Muscle of leg (tissue), 11 donors: ENCODE measurements around the gene NCF4. TPM values are rescaled to one million over a fixed set of nuclear protein-coding genes. Genes with fewer than 3 reads are reported as not detected.
A peak's percentile ranks its signal among the peaks of the same experiment; 100 is the strongest.

Experiments used
- DNase-seq: peaks from one replicate; pipeline ENCODE4 v3.0.0; 2013
- H3K27ac ChIP-seq: one replicate; pipeline ENCODE4 v1.5.1; 2013; ENCODE audit warnings: mild to moderate bottlenecking, low read length, control low read depth
- H3K27me3 ChIP-seq: one replicate; pipeline ENCODE4 v1.6.1; 2013; ENCODE audit warnings: low read length; ENCODE audit not compliant: control insufficient read depth, insufficient read depth
- H3K36me3 ChIP-seq: one replicate; pipeline ENCODE4 v1.6.1; 2013; ENCODE audit warnings: low read length; ENCODE audit not compliant: control insufficient read depth, insufficient read depth
- H3K4me1 ChIP-seq: one replicate; pipeline ENCODE4 v1.6.1; 2013; ENCODE audit warnings: low read length; ENCODE audit not compliant: control insufficient read depth, insufficient read depth
- H3K4me3 ChIP-seq: one replicate; pipeline ENCODE4 v1.5.1; 2013; ENCODE audit warnings: low read length, control low read depth
- H3K9me3 ChIP-seq: replicated peaks from 2 replicates; pipeline ENCODE4 v1.6.1; 2013; ENCODE audit warnings: low read depth, low read length; ENCODE audit not compliant: control insufficient read depth
- WGBS: methylation state at CpG from one replicate; pipeline ENCODE4 v1.1.5; 2013; ENCODE audit warnings: missing lambda C conversion rate; ENCODE audit not compliant: insufficient coverage; 5-methylcytosine and 5-hydroxymethylcytosine counted together
- polyA plus RNA-seq, 8 donors: library from polyadenylated mRNA; unstranded; fragments of 120-200 nt; gene quantifications; one replicate each; pipeline versions ENCODE4 v1.2.1 to v1.2.3, GENCODE V29; 2013; ENCODE audit warnings: inconsistent platforms in 1 of 8, low replicate concordance in 1 of 8; ENCODE audit not compliant: insufficient read length in 8 of 8, insufficient read depth in 1 of 8
- total RNA-seq: library from RNA; stranded (reverse); fragments of 120-200 nt; gene quantifications from one replicate; pipeline ENCODE4 v1.2.4, GENCODE V29; 2013

The NCF4 gene
- total and polyA plus RNA-seq, 9 donors: 3.7 to 6.2 (median 4.8) TPM

DNA sequence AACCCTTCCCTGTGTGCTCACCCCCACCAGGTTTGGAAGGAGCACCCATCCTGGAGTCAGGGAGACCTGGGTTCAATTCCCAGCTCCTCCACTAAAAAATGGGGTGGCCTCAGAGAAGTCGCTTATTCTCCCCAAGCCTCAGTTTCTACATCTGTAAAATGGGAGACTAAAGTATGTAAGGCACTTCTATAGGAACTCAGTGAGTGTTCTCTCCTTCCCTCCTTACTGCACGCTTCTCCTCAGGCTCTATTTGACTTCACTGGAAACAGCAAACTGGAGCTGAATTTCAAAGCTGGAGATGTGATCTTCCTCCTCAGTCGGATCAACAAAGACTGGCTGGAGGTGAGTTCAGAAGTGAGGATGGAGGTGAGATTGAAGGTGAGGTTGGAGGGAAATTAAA, 11.3 kb downstream of the NCF4 start:
- WGBS: 100% methylated on average over 1 of the region's 3 CpGs
- peaks cover 21% of the 10 kb centered on the region for H3K27me3 ChIP-seq
- H3K36me3 ChIP-seq: no peaks in the 10 kb centered on the region
- DNase-seq: no peak
- peaks cover 8% of the 10 kb centered on the region for H3K4me1 ChIP-seq
- H3K4me3 ChIP-seq: no peak overlapping the region
- no peaks in the 10 kb centered on the region for H3K9me3 ChIP-seq
- H3K27ac ChIP-seq: no peak overlapping the region

DNA sequence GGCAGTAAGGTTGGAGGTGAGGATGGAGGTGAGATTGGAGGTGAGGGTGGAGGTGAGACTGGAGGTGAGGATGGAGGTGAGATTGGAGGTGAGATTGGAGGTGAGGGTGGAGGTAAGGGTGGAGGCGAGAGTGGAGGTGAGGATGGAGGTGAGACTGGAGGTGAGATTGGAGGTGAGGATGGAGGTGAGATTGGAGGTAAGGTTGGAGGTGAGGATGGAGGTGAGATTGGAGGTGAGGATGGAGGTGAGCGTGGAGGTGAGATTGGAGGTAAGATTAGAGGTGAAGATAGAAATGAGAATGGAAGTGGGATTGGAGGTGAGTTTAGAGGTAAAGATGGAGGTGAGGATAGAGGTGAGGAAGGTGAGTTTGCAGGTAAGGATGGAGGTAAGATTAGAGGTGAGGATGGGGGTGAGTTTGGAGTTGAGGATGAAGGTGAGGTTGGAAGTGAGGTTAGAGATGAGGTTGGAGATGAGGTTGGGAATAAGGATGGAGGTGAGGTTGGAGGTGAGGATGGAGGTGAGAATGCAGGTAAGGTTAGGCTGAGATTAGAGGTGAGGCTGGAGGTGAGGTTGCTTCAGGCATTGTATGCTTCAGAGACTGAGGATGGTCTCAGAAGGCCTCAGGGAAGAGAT, 12.2 kb downstream of the NCF4 start:
- Histone ChIP-seq H3K27me3 (peaks cover 21% of the 10 kb centered on the region), H3K4me1 (peaks cover 8% of the 10 kb centered on the region), H3K27ac (no peak overlapping the region), H3K36me3 (no peaks in the 10 kb centered on the region), H3K9me3 (no peaks in the 10 kb centered on the region), H3K4me3 (no peak overlapping the region)
- WGBS: 100% methylated on average over 2 of the region's 2 CpGs
- DNase-seq: no peak

DNA sequence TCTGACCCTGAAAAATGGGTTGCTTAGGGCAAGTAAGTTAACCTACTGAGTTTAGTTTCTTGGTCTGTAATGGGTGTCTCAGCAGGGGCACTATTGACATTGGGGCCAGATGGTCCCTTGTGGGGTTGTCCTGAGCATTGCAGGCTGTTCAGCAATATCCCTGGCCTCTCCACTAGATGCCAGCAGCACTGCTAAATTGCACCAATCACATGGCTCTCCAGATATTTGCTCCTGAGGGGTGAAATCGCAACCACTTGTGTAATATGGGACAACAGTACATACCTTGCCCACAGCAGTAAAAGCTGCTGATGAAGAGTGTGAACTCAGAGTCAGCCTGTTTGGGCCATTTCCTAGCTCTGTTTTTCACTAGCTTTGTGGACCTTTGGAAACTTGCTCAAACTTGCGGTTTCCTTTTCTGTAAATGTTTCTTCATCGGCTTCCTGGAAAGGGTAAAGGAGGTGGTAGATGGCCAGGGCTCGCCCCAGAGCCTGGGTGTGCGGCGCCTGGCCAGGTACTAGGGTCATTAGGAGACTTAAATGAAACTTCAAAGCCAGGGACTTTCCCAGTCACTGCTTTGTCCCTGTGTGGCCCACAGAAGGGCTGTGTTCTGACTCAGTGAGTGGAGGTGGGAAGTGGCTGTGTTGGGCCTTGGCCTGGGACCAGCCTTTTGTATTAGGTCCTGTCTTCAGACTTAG, 13.0 kb downstream of the NCF4 start:
- Histone ChIP-seq H3K4me3 (no peak overlapping the region), H3K4me1 (peaks cover 8% of the 10 kb centered on the region), H3K36me3 (no peaks in the 10 kb centered on the region), H3K27me3 (peaks cover 21% of the 10 kb centered on the region), H3K27ac (peak overlapping the region; percentile 59), H3K9me3 (no peaks in the 10 kb centered on the region)
- 60% methylated on average over 5 of the region's 6 CpGs for WGBS
- DNase-seq: peak; percentile 44

DNA sequence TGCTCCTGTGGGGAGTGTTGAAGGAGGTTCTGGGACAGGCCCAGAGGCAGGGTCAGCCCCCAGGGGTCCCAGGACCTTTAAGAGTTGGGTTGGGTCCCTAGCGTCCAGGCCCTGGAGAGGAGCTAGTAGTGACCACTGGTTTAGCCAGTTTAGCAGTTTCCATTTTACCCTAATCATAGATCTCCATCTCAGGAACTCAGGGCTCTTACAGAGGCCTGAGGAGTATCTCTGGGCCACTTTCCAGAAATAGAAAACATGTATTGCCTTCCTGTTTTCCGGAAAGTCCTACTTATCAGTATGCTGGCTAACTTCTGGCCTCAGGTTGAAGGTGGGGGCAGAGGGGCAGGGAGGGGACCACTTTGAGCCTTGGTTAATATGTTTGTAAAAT, 13.5 kb downstream of the NCF4 start:
- 40% methylated on average over 1 of the region's 2 CpGs for WGBS
- H3K4me1 ChIP-seq: peaks cover 8% of the 10 kb centered on the region
- H3K9me3 ChIP-seq: no peaks in the 10 kb centered on the region
- peaks cover 21% of the 10 kb centered on the region for H3K27me3 ChIP-seq
- H3K4me3 ChIP-seq: no peak overlapping the region
- no peaks in the 10 kb centered on the region for H3K36me3 ChIP-seq
- H3K27ac ChIP-seq: peak overlapping the region; percentile 59
- no peak for DNase-seq

GRCh38 chr22:36874736-36875135, 13.9 kb downstream of the NCF4 start:
- no peaks in the 10 kb centered on the region for H3K36me3 ChIP-seq
- H3K27me3 ChIP-seq: peaks cover 20% of the 10 kb centered on the region
- no peaks in the 10 kb centered on the region for H3K9me3 ChIP-seq
- 100% methylated on average over 1 of the region's 9 CpGs for WGBS
- no peak for DNase-seq
- peaks cover 8% of the 10 kb centered on the region for H3K4me1 ChIP-seq
- no peak overlapping the region for H3K4me3 ChIP-seq
- peak overlapping the region; percentile 7 for H3K27ac ChIP-seq

GRCh38 chr22:36875741-36876140, 14.9 kb downstream of the NCF4 start:
- 50% methylated on average over 2 of the region's 6 CpGs for WGBS
- no peaks in the 10 kb centered on the region for H3K36me3 ChIP-seq
- H3K27ac ChIP-seq: no peak overlapping the region

DNA sequence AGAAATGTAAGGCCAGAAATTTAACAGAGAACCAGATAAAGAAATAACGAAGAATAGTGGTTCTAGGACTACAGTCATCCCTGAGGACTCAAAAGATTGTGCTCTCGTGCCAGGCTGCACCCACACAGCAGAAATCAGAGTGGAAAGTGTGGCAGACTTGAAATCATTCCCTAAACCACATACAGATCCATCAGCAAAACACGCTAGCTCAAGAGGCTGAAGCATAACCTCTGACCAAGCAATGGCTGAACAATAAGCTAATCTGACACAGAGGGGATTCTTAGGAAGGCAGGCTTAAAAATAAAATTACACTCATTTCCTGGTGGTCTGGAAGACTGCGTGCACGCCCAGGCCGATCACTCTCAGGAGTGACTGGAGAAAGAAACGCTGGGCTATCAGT, 19.0 kb downstream of the NCF4 start:
- no peak for DNase-seq
- 29% methylated on average over 5 of the region's 7 CpGs for WGBS

More at GRCh38 chr22:36875741-36876140, 14.9 kb downstream of the NCF4 start:
- DNase-seq: no peak
- H3K4me3 ChIP-seq: no peak overlapping the region
- H3K27me3 ChIP-seq: peaks cover 14% of the 10 kb centered on the region
- no peaks in the 10 kb centered on the region for H3K9me3 ChIP-seq
- peaks cover 8% of the 10 kb centered on the region for H3K4me1 ChIP-seq

GRCh38 chr22:36881504-36882245, 20.9 kb downstream of the NCF4 start:
- no peaks in the 10 kb centered on the region for H3K9me3 ChIP-seq
- WGBS: no CpG with 5 or more reads among the region's 1 CpG
- H3K27me3 ChIP-seq: peaks cover 5% of the 10 kb centered on the region
- DNase-seq: no peak
- no peak overlapping the region for H3K4me3 ChIP-seq
- H3K36me3 ChIP-seq: no peaks in the 10 kb centered on the region
- no peaks in the 10 kb centered on the region for H3K4me1 ChIP-seq
- H3K27ac ChIP-seq: no peak overlapping the region

More for the DNA sequence above, 19.0 kb downstream of the NCF4 start:
- Histone ChIP-seq H3K9me3 (no peaks in the 10 kb centered on the region), H3K36me3 (no peaks in the 10 kb centered on the region), H3K4me3 (no peak overlapping the region), H3K4me1 (no peaks in the 10 kb centered on the region), H3K27me3 (peaks cover 5% of the 10 kb centered on the region), H3K27ac (no peak overlapping the region)

DNA sequence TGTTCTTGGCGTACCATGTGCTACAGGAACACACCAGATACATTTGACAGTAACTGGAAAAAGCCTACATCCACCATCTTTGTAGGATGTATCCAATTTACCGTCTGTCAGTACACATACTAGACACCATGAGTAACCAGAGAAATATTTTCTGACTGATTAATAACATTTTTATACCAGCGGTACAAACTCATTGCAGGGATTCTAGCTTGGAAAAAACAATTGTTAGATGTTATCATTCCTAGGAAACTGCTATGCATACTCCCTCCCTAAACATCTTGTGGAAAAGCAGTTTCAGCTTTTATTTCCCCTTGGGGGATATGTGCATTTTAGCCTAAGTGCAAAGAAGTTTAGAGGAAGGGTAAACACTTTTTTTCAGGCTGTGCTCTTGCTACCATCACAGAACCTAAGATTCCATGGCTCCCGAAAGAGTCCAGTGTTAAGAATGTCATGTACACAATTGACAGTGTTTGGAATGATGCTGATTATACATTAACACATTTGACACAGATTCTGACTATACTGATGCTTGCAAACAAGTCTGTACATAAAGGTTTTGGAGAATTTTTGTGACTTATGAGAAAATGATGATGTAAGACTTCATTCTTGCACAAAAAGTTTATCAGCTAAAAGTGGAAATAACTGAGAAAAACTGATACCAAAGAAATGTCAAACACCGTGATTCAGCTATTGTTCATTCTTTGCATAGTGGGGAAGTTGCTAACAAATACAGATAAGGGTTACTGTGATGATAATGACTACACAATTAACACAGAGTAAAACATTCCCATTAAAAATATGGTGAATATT, 23.7 kb downstream of the NCF4 start:
- WGBS: no CpG with 5 or more reads among the region's 5 CpGs
- no peak overlapping the region for H3K27ac ChIP-seq
- peaks cover 2% of the 10 kb centered on the region for H3K27me3 ChIP-seq
- no peaks in the 10 kb centered on the region for H3K36me3 ChIP-seq
- no peaks in the 10 kb centered on the region for H3K4me1 ChIP-seq
- DNase-seq: no peak
- H3K4me3 ChIP-seq: no peak overlapping the region
- H3K9me3 ChIP-seq: no peaks in the 10 kb centered on the region

DNA sequence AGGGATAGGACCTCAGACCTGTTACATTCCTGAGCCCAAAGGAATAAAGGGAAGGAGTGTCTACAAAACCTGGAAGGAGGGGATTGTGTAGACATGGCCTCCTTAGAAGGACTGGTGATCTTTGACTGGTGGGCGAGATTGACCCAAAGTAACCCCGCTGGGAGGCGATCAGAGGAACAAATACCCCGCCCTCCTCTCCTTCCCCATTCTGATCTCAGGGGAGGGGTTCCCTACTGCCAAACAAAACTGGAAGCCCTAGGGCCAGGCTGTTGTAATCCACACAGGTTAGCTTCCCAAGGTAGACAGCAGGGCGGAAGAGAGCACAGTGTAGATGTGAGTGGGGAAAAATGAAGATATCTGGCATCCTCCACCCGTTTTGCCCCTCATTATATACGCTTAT, 24.7 kb downstream of the NCF4 start:
- no peaks in the 10 kb centered on the region for H3K36me3 ChIP-seq
- no peaks in the 10 kb centered on the region for H3K27me3 ChIP-seq
- H3K27ac ChIP-seq: no peak overlapping the region
- H3K9me3 ChIP-seq: no peaks in the 10 kb centered on the region
- no peak for DNase-seq
- H3K4me1 ChIP-seq: no peaks in the 10 kb centered on the region
- H3K4me3 ChIP-seq: no peak overlapping the region
- no CpG with 5 or more reads among the region's 7 CpGs for whole genome bisulfite sequencing
